Glutamatergic neuron (in vitro differentiated cells): ENCODE results near the gene CEP295NL. TPM values are rescaled to one million over a fixed set of nuclear protein-coding genes. Genes with fewer than 3 reads are reported as not detected.
"Not testable (repeated sequence)": the region's sequence is repeated elsewhere in the genome, so short reads cannot be mapped to it uniquely, and the experiment has no call there.

Source experiments
- DNase-seq: peaks from one replicate; pipeline ENCODE4 v3.0.0; 2022
- H3K27ac Mint-ChIP-seq: one replicate; pipeline ENCODE4 v1.8.0; 2020; ENCODE audit warnings: mild to moderate bottlenecking, mixed read lengths, inconsistent platforms; ENCODE audit not compliant: unreplicated experiment
- H3K27me3 Mint-ChIP-seq: one replicate; pipeline ENCODE4 v1.8.0; 2020; ENCODE audit warnings: mild to moderate bottlenecking, moderate library complexity, mixed read lengths, inconsistent platforms; ENCODE audit not compliant: unreplicated experiment
- H3K36me3 Mint-ChIP-seq: one replicate; pipeline ENCODE4 v1.8.0; 2020; ENCODE audit warnings: mild to moderate bottlenecking, mixed read lengths, inconsistent platforms; ENCODE audit not compliant: unreplicated experiment
- H3K4me1 Mint-ChIP-seq: one replicate; pipeline ENCODE4 v1.8.0; 2020; ENCODE audit warnings: mild to moderate bottlenecking, low read depth, mixed read lengths, inconsistent platforms; ENCODE audit not compliant: unreplicated experiment
- H3K4me3 Mint-ChIP-seq: one replicate; pipeline ENCODE4 v1.8.0; 2020; ENCODE audit warnings: mild to moderate bottlenecking, mixed read lengths, inconsistent platforms; ENCODE audit not compliant: unreplicated experiment
- H3K9me3 Mint-ChIP-seq: one replicate; pipeline ENCODE4 v1.8.0; 2020; ENCODE audit warnings: mild to moderate bottlenecking, moderate library complexity, mixed read lengths, inconsistent platforms; ENCODE audit not compliant: unreplicated experiment
- total RNA-seq: library from RNA; stranded (reverse); fragmentation: NEBNext Ultra II Directional; extraction: Animal tissue kit (Norgen Biotek cat#: 25700); gene quantifications from one replicate; pipeline ENCODE4 v1.2.1, GENCODE V29; 2021; ENCODE audit not compliant: unreplicated experiment
- TF ChIP-seq, protein P1 (sequence below): fragments of 200-600 bp; sonication (generic); IDR thresholded peaks from one replicate; pipeline ENCODE4 v1.5.0; 2021; ENCODE audit not compliant: partially characterized antibody, unreplicated experiment

The CEP295NL gene
- total RNA-seq, 1 donor from 2014 or later: 6.4 TPM

DNA sequence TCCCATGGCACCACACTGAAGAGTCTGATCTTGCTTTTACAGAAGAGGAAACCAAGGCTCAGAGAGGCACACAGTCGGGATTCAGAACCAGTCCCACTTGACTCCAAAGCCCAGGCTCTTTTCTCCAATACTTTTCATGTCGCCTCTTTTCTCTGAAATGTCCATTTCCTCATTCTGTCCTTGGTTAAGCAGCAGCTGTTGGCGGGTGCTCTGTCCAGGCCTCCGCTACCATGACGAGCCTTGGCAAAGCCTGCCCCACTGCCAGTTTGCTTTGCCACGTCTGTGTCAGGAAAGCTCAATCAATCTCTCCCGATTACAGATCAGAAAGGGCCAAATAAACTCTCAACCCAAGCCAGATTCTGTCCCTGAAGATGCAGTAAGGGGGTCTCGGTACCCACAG is 9.1 kb upstream of the CEP295NL start:
- TF ChIP-seq, protein P1, sequence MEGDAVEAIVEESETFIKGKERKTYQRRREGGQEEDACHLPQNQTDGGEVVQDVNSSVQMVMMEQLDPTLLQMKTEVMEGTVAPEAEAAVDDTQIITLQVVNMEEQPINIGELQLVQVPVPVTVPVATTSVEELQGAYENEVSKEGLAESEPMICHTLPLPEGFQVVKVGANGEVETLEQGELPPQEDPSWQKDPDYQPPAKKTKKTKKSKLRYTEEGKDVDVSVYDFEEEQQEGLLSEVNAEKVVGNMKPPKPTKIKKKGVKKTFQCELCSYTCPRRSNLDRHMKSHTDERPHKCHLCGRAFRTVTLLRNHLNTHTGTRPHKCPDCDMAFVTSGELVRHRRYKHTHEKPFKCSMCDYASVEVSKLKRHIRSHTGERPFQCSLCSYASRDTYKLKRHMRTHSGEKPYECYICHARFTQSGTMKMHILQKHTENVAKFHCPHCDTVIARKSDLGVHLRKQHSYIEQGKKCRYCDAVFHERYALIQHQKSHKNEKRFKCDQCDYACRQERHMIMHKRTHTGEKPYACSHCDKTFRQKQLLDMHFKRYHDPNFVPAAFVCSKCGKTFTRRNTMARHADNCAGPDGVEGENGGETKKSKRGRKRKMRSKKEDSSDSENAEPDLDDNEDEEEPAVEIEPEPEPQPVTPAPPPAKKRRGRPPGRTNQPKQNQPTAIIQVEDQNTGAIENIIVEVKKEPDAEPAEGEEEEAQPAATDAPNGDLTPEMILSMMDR: no peak
- no peaks in the 10 kb centered on the region for H3K9me3 Mint-ChIP-seq
- no peak overlapping the region for H3K27ac Mint-ChIP-seq
- H3K27me3 Mint-ChIP-seq: peaks cover 4% of the 10 kb centered on the region
- H3K36me3 Mint-ChIP-seq: no peaks in the 10 kb centered on the region
- no peak overlapping the region for H3K4me3 Mint-ChIP-seq
- peaks cover 2% of the 10 kb centered on the region for H3K4me1 Mint-ChIP-seq
- no peak for DNase-seq

DNA sequence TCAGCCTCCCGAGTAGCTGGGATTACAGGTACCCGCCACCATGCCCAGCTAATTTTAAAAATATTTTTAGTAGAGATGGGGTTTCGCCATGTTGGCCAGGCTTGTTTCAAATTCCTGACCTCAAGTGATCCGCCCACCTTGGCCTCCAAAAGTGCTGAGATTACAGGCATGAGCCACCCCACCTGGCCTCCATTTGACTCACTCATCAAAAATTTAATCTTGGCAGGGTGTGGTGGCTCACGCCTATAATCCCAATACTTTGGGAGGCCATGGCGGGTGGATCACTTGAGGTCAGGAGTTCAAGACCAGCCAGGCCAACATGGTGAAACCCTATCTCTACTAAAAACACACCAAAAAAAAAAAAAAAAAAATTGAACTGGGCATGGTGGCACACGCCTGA is 8.5 kb upstream of the CEP295NL start:
- not testable (repeated sequence) for H3K36me3 Mint-ChIP-seq

DNA sequence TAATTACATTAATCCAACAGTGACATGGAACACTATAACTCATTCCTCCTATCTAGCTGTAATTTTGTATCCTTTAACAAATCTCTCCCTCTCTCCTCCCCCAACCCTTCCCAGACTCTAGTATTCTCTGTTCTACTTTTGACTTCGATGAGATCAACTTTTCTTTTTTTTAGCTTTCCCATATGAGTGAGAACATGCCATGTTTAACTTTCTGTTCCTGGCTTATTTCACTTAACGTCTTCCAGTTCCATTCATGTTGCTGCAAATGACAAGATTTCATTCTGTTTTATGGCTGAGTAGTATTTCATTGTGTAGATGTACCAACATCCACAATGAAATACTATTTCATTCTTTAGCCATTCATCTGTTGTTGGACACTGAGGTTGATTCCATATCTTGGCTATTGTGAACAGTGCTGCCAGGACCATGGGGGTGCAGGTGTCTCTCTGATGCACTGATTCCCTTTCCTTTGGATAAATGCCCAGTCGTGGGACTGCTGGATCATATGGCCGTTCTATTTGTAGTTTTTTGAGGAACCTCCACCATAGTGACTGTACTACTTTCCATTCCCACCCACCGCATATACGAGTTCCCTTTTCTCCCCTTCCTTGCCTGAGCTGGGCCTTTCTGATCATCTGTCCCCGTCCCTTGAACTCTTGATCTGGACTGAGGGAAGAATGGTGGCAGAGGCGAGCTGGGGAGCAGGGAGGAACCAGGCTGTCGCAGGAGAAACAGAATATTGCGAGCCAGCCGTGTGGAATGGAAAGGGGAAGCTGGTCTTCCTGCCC is 7.7 kb upstream of the CEP295NL start:
- H3K4me3 Mint-ChIP-seq: no peak overlapping the region
- TF ChIP-seq, protein P1: no peak
- no peaks in the 10 kb centered on the region for H3K36me3 Mint-ChIP-seq
- no peak overlapping the region for H3K27ac Mint-ChIP-seq
- no peaks in the 10 kb centered on the region for H3K4me1 Mint-ChIP-seq
- H3K27me3 Mint-ChIP-seq: peaks cover 3% of the 10 kb centered on the region
- no peaks in the 10 kb centered on the region for H3K9me3 Mint-ChIP-seq
- no peak for DNase-seq

More for the DNA sequence above, 8.5 kb upstream of the CEP295NL start:
- H3K4me1 Mint-ChIP-seq, H3K4me3 Mint-ChIP-seq, DNase-seq, H3K27me3 Mint-ChIP-seq, H3K27ac Mint-ChIP-seq, H3K9me3 Mint-ChIP-seq: not testable (repeated sequence)

DNA sequence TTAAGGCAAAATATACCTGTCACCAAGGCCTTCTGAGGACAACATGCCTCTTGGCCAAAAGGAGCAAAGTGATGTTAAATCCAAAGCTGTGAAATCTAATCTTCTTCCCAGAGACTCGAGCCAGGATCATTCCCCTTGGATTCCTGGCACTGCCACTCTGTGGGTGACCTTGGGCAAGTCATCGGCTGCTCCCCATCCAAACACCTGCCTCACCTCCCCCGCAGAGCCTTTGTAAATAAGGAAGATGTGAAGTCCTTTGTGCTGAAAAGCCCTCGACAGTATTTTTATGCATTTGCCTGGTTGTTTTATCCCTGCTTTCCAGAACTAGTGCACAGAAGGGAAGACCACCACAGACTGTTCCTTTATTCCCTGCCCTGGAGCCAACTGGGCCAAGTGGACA is 5.4 kb upstream of the CEP295NL start:
- Mint-ChIP-seq H3K27ac (no peak overlapping the region), H3K36me3 (no peaks in the 10 kb centered on the region)
- TF ChIP-seq, protein P1: no peak

DNA sequence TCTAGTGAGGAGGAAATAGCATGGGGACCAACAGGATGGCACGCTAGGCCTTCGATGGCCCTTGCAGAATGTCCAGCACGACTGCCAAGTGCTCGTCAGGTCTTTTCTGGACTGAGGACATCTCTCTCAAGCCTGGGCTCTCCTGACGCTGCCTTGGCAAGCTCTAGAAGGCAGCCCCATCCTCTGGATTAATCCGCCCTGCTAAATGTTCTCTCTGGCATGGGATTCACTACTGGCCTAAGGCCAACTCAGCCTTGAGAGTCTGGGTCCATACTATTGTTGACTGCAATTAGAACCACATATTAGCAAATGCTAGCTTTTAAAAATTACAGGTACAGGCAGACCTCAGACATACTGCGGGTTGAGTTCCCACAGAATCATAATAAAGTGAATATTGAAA is 2.5 kb upstream of the CEP295NL start:
- Mint-ChIP-seq H3K27ac (no peak overlapping the region), H3K27me3 (peaks cover 12% of the 10 kb centered on the region), H3K36me3 (no peaks in the 10 kb centered on the region), H3K4me3 (no peak overlapping the region), H3K9me3 (peaks cover 7% of the 10 kb centered on the region), H3K4me1 (peaks cover 21% of the 10 kb centered on the region)
- DNase-seq: no peak
- TF ChIP-seq, protein P1: no peak

More for the DNA sequence above, 5.4 kb upstream of the CEP295NL start:
- Mint-ChIP-seq H3K4me3 (no peak overlapping the region), H3K4me1 (peaks cover 8% of the 10 kb centered on the region), H3K9me3 (no peaks in the 10 kb centered on the region), H3K27me3 (peaks cover 6% of the 10 kb centered on the region)
- no peak for DNase-seq
